IPS DF 6.9 (cell line): ENCODE data around the gene DCLK2.

ENCODE experiments used
- DNase-seq: peaks from one replicate; pipeline ENCODE4 v3.0.0-alpha.2; 2013; ENCODE audit warnings: low read depth, low spot score
- H3K27ac ChIP-seq: one replicate; pipeline ENCODE4 v1.5.1; 2013; ENCODE audit warnings: low read length, control low read depth
- H3K27me3 ChIP-seq: 2 replicates; pipeline ENCODE4 v1.6.1; 2013; ENCODE audit warnings: mild to moderate bottlenecking, low read length; ENCODE audit not compliant: control insufficient read depth, insufficient read depth
- H3K36me3 ChIP-seq: 2 replicates; pipeline ENCODE4 v1.6.1; 2013; ENCODE audit warnings: low read length; ENCODE audit not compliant: control insufficient read depth, insufficient read depth
- H3K4me1 ChIP-seq: 2 replicates; pipeline ENCODE4 v1.6.1; 2013; ENCODE audit warnings: low read length; ENCODE audit not compliant: control insufficient read depth, insufficient read depth
- H3K4me3 ChIP-seq: 2 replicates; pipeline ENCODE4 v1.5.1; 2013; ENCODE audit warnings: mild to moderate bottlenecking, low read length
- H3K9me3 ChIP-seq: 2 replicates; pipeline ENCODE4 v1.6.1; 2013; ENCODE audit warnings: low read length, inconsistent platforms; ENCODE audit not compliant: control insufficient read depth, insufficient read depth
- whole genome bisulfite sequencing: extraction: QIAGEN DNeasy Blood & Tissue Kit; methylation state at CpG from one replicate; pipeline ENCODE4 v1.1.7; 2013; ENCODE audit warnings: mixed read lengths, missing lambda C conversion rate; ENCODE audit not compliant: insufficient read length, insufficient coverage; 5-methylcytosine and 5-hydroxymethylcytosine counted together

The DCLK2 gene

GRCh38 chr4:150234246-150234645 is 156.0 kb downstream of the DCLK2 start:
- H3K4me1 ChIP-seq: no peaks in the 10 kb centered on the region
- H3K4me3 ChIP-seq: no peak overlapping the region
- DNase-seq: no peak
- no peak overlapping the region for H3K27ac ChIP-seq
- H3K27me3 ChIP-seq: no peaks in the 10 kb centered on the region
- WGBS: no CpG with 5 or more reads among the region's 5 CpGs
- H3K36me3 ChIP-seq: no peaks in the 10 kb centered on the region
- no peaks in the 10 kb centered on the region for H3K9me3 ChIP-seq

DNA sequence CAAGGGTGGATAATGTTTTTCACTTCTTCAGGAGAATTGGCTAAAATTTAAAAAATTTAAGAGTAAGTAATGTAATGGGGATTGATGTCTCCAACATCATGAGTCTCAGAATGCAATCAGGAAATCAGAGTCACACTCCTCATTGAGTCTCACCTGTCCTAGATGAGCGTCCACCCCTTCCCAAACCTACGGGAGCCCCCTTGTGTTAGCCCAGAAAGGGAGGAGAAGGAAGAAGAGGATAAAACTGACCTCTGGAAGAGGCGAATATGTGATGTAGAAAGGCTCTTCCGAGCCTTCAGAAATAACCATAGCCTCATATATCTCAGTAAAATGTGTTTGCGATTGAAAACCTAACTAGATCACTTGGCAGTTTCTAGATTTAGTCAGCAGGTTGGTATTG is 157.1 kb downstream of the DCLK2 start:
- Histone ChIP-seq H3K27me3 (no peaks in the 10 kb centered on the region), H3K9me3 (no peaks in the 10 kb centered on the region), H3K4me1 (no peaks in the 10 kb centered on the region), H3K4me3 (no peak overlapping the region), H3K36me3 (no peaks in the 10 kb centered on the region), H3K27ac (no peak overlapping the region)
- no peak for DNase-seq
- no CpG with 5 or more reads among the region's 5 CpGs for WGBS

- no peaks in the 10 kb centered on the region for H3K9me3 ChIP-seq
- no peak overlapping the region for H3K27ac ChIP-seq
- no peak overlapping the region for H3K4me3 ChIP-seq
- H3K27me3 ChIP-seq: no peaks in the 10 kb centered on the region
- no peaks in the 10 kb centered on the region for H3K4me1 ChIP-seq
- WGBS: no CpG with 5 or more reads among the region's 6 CpGs
- H3K36me3 ChIP-seq: no peaks in the 10 kb centered on the region
- DNase-seq: no peak
Observed at GRCh38 chr4:150235808-150236271, 157.6 kb downstream of the DCLK2 start.

DNA sequence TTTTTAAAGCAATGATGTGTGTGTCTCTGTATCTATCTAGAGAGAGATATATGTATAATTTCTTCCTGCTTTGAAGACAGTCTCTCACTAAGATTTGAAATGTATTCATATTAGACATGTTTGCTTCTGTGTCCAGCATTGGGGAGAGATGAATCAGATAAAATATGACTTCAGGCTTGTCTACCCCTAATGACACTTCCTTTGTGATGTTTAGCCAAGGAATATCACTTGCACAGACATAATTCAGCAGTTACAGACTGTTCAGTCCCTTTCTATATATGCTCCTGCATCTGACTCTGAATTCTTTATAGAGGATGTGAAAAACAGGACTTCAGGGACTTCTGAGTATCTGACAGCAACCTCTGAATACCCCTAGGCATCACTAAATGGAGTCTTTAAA is 158.4 kb downstream of the DCLK2 start:
- Histone ChIP-seq H3K4me1 (no peaks in the 10 kb centered on the region), H3K36me3 (no peaks in the 10 kb centered on the region), H3K27ac (no peak overlapping the region), H3K4me3 (no peak overlapping the region), H3K27me3 (no peaks in the 10 kb centered on the region), H3K9me3 (no peaks in the 10 kb centered on the region)
- no peak for DNase-seq

GRCh38 chr4:150237110-150237872 is 159.0 kb downstream of the DCLK2 start:
- H3K27ac ChIP-seq: no peak overlapping the region
- no peak overlapping the region for H3K4me3 ChIP-seq
- no peak for DNase-seq
- no peaks in the 10 kb centered on the region for H3K4me1 ChIP-seq
- H3K36me3 ChIP-seq: no peaks in the 10 kb centered on the region
- H3K27me3 ChIP-seq: no peaks in the 10 kb centered on the region
- WGBS: no CpG with 5 or more reads among the region's 6 CpGs
- no peaks in the 10 kb centered on the region for H3K9me3 ChIP-seq

- no peaks in the 10 kb centered on the region for H3K27me3 ChIP-seq
- no peak overlapping the region for H3K4me3 ChIP-seq
- no peaks in the 10 kb centered on the region for H3K4me1 ChIP-seq
- no CpG with 5 or more reads among the region's 1 CpG for WGBS
- DNase-seq: no peak
- no peak overlapping the region for H3K27ac ChIP-seq
- no peaks in the 10 kb centered on the region for H3K9me3 ChIP-seq
- H3K36me3 ChIP-seq: no peaks in the 10 kb centered on the region
Observed at GRCh38 chr4:150238591-150238990, 160.3 kb downstream of the DCLK2 start.

DNA sequence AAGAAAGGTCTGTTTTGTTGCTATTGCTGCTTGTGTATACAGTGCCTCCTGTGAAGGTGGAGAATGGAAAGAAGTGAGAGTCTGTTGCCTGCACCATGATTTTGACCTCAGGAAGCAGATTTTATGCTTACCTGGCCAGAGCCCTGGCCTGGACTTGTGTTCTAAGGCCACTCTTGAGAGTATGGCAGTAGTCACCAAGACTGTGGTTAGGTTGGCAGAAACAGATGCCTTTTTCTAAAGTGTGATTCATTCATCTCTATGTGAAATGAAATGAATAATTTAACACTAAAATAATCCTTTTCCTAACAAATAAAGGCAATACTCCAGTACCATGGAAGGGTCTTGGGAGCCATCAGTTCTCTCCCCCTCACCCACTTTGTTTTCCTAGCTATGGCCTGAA is 161.8 kb downstream of the DCLK2 start:
- H3K4me1 ChIP-seq: no peaks in the 10 kb centered on the region
- H3K4me3 ChIP-seq: no peak overlapping the region
- DNase-seq: no peak
- no peaks in the 10 kb centered on the region for H3K36me3 ChIP-seq
- no peak overlapping the region for H3K27ac ChIP-seq
- no peaks in the 10 kb centered on the region for H3K27me3 ChIP-seq
- H3K9me3 ChIP-seq: no peaks in the 10 kb centered on the region

- WGBS: no CpG with 5 or more reads among the region's 6 CpGs
Observed at GRCh38 chr4:150242820-150243458, 164.7 kb downstream of the DCLK2 start.

DNA sequence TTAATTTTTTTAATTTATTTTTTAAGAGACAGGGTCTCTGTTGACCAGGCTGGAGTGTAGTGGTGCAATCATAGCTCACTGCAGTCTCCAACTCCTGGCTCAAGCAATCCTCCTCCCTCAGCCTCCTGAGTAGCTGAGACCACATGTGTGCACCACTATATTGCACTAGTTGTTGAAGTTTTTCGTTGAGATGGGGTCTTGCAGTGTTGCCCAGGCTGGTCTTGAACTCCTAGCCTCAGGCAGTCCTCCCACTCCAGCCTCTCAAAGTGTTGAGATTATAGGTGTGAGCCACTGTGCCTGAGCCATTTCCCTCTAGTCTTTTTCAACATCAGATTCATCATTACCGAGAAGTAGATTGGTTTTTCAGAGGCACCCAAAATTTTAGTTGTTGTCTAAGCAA is 165.7 kb downstream of the DCLK2 start:
- Histone ChIP-seq H3K9me3 (no peaks in the 10 kb centered on the region), H3K36me3 (no peaks in the 10 kb centered on the region), H3K27me3 (no peaks in the 10 kb centered on the region), H3K4me1 (0 out of 2 replicates have a peak, but pooled peaks cover 3% of the 10 kb centered on the region), H3K27ac (no peak overlapping the region), H3K4me3 (no peak overlapping the region)
- DNase-seq: no peak
- no CpG with 5 or more reads among the region's 2 CpGs for WGBS

More at GRCh38 chr4:150242820-150243458, 164.7 kb downstream of the DCLK2 start:
- Histone ChIP-seq H3K4me1 (0 out of 2 replicates have a peak, but pooled peaks cover 1% of the 10 kb centered on the region), H3K9me3 (no peaks in the 10 kb centered on the region), H3K36me3 (no peaks in the 10 kb centered on the region), H3K4me3 (no peak overlapping the region), H3K27ac (no peak overlapping the region), H3K27me3 (no peaks in the 10 kb centered on the region)
- DNase-seq: no peak

- Histone ChIP-seq H3K27me3 (no peaks in the 10 kb centered on the region), H3K9me3 (no peaks in the 10 kb centered on the region), H3K4me1 (0 out of 2 replicates have a peak, but pooled peaks cover 3% of the 10 kb centered on the region), H3K4me3 (no peak overlapping the region), H3K36me3 (no peaks in the 10 kb centered on the region), H3K27ac (no peak overlapping the region)
- no CpG with 5 or more reads among the region's 3 CpGs for WGBS
- no peak for DNase-seq
Observed at GRCh38 chr4:150244600-150244999, 166.4 kb downstream of the DCLK2 start.

DNA sequence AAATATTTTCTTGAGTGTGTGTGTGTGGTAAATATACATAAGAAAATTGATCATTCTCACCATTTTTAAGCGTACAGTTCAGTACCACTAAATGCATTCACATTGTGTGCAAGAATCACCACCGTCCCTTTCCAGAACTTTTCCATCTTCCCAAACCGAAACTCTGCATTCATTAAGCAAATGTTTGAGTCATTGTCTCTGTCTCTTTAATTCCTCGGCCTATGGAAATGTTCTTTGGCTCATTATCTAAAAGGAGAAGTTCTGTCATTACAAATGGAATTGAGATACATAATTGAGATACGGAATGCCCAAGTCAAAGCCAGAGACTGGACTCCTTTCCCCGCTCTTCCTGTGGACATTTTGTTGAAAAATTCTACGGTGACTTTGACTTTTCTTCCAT is 168.9 kb downstream of the DCLK2 start:
- Histone ChIP-seq H3K27me3 (no peaks in the 10 kb centered on the region), H3K4me3 (no peak overlapping the region), H3K36me3 (no peaks in the 10 kb centered on the region), H3K27ac (no peak overlapping the region), H3K9me3 (no peaks in the 10 kb centered on the region), H3K4me1 (0 out of 2 replicates have a peak, but pooled peaks cover 3% of the 10 kb centered on the region)
- DNase-seq: no peak
- no CpG with 5 or more reads among the region's 7 CpGs for WGBS
